ENCODE results near the gene CPEB2.

The CPEB2 gene

GRCh38 chr4:15118292-15118691 is 116.0 kb downstream of the CPEB2 start:
- DNase-seq (ENCODE audit: low read depth) = no peak
